GM21367 (cell line): Measurements from ENCODE around the gene PALLD.

ENCODE experiments used
- ATAC-seq: cut with Tn5 transposase; IDR thresholded peaks from one replicate; pipeline ENCODE4 v1.9.1; 2021; ENCODE audit not compliant: unreplicated experiment

The PALLD gene

DNA sequence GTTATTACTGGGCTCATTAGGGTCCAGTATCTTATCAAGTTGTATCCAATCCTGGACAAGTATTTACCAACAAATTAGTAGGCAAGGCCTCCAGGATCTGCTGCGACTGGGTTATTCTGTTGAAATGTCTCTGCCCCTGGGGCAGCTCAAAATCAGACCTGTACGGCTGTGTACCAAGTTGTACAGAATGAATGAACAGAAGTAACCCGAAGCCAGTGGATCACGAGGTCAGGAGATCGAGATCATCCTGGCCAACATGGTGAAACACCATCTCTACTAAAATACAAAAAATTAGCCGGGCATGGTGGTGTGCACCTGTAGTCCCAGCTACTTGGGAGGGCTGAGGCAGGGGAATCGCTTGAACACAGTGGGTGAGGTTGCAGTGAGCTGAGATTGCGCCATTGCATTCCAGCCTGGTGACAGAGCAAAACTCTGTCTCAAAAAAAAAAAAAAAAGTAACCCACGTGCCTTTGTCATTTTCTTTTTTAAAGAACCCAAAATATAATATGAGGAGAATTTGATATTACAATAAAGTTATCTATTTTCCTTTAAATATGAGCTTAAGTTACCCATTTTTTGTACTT is 385.9 kb downstream of the PALLD start:
- no peak for ATAC-seq

DNA sequence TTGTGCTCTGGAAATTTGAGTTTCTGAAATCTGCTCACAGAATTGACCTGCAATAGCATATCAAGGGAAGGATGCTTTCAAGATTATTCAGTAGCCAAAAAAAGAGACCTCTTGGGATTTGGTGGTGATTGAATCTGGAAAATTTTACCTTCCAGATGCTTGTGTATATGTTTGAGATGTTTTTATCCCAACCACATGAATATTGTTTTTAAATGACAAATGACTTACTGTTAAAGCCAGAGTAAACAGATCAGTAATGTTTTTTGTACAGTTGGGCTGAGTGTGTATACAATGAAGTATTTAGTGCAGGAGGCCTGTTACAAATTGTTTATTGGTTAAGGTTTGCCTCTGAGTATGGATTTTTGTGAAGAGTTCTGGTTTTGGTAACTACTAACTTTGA is 386.7 kb downstream of the PALLD start:
- ATAC-seq, result no peak

DNA sequence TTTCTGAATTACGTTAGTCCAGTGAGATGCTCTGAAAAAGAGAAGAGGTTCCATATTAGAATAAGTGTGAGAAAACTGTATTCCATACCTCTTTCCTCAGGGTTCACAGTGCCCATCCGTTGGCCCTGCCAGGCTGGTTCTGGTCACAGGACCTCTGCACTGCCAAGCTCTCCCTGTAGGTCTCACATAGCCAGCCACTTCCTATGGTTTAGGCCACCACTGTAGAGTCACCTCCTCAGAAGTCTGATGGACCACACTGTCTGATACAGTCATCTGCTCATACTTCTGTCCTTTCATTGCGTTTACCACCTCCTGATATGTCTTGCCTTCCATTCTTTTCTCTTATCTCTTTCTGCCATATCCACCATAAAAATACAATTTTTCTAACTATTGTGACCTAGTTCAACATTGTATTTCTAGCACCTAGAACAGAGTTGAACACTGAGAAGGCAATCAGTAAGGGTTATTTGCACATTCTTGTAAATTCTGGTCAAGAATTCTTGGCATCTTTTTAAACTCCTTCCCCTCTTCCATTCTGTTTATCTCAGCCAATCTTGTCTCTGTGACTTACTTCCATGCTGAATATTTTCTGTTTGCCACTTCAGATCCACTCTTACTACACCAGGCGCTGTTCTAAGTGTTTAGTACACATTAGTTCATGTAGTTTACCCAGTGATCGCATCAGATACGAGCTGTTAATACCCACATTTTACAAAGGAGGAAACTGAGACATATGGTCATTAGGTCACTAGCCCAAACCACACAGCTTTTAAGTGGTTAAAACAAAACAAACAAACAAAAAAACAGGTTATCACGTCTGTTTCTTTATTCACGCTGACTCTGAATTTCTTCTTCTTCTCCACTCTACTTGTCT is 387.6 kb downstream of the PALLD start:
- ATAC-seq, result no peak

DNA sequence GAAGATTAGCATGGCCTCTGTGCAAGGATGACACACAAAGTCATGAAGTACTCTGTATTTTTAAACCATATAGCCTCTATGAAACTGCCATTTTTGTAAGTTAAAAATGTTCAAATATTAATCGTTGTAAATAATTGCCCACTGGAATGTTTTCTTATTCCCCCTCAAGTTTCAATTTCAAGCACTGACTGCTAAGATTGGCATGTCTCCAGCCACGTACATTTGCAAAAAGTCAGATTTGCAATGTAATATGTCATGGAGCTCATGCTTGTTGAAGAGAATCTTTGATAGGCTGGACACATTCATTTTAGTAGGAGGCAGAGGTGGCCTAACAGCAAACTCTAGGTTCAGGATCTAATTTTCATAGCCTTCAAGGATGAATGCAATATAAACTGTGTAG is 388.5 kb downstream of the PALLD start:
- no peak for ATAC-seq

DNA sequence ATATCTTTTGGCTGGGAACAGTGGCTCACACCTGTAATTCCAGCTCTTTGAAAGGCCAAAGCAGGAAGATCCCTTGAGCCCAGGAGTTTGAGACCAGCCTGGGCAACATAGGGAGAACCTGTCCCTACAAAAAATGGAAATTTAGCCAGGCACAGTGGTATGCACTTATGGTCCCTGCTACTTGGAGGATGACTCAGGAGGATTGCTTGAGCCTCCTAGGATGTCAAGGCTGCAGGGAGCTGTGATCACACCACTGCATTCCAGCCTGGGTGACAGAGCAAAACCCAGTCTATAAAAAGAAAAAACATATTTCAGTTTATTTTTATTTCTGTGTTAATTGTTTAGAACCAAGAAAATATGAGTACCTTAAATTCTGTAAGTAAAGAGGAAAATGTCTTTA is 389.5 kb downstream of the PALLD start:
- no peak for ATAC-seq

- no peak for ATAC-seq
These were observed 391.0 kb downstream of the PALLD start for GRCh38 chr4:168887809-168888208.

GRCh38 chr4:168888715-168889215 is 391.9 kb downstream of the PALLD start:
- no peak for ATAC-seq

DNA sequence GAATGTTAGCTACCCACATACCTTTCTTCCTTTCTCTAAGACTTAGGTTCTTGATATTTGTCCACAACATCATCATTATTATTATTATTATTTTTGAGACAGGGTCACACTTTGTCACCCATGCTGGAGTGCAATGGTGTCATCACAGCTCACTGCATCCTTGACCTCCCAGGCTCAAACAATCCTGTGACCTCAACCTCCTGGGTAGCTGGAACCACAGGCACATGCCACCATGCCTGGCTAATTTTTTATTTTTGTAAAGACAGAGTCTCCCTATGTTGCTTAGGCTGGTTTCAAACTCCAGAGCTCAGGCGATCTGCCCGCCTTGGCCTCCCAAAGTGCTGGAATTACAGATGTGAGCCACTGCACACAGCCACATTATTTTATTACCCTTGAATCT is 394.2 kb downstream of the PALLD start:
- no peak for ATAC-seq

- no peak for ATAC-seq
These were observed 394.8 kb downstream of the PALLD start for GRCh38 chr4:168891688-168892087.

- no peak for ATAC-seq
These were observed 395.6 kb downstream of the PALLD start for GRCh38 chr4:168892475-168892874.

GRCh38 chr4:168893205-168893604 is 396.4 kb downstream of the PALLD start:
- no peak for ATAC-seq

DNA sequence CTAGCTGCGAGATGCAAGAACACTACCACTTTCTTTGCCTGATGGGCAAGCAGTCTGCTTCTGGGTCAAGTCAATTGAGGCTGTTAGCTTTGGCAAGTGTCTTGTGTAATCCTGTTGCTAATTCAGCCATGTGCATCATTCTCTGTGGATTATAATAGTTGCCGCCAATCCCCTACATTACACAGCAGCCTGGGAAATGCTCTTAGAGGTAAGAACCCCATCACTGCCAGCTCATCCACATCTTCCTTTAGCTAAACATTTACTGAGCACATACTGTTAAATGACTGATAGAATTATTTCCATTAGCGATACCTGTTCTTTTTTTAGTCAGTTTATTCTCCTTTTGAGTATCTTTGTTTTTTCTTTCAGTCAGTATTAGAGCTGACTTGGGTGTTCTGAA is 397.0 kb downstream of the PALLD start:
- no peak for ATAC-seq

DNA sequence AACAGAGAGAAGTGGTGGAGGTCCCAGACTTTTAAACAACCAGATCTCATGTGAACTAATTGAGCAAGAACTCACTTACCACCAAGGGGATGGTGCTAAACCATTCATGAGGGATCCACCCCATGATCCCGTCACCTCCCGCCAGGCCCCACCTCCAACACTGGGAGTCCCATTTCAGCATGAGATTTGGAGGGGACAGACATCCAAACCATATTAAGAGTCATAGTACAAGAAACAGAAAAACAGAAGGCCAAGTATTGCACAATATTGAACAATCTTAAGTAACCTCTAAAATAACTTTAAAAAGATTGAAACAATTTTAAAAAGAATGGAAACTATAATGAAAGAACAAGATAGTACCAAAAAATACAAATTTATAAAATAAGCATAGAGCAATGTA is 403.2 kb downstream of the PALLD start:
- no peak for ATAC-seq

DNA sequence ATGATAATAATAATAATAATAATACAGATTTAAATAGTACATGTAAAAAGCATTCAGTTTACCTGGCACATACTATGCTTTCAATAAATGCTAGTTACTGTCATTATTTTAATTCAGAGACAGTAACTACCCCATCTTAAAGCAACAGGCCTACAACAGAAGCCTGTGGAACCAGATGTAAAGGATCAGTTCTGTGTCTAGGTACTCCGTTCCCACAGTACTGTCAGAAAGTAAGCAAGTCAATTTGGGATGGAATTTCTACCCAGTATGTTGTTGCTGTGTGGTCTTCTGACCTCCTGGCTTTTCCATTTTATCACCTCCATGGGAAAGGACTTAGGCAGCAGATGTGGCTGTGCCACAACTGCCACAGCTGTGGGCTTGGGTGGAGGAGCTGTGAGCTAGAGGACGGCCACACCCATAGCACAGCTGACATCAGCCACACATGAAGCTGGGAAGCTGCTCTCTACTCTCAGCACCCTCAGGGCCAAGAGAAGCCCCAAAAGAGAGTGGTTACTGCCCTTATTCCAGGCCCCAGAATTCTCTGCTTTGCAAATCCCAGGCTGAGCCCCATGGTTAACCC is 410.4 kb downstream of the PALLD start:
- no peak for ATAC-seq

DNA sequence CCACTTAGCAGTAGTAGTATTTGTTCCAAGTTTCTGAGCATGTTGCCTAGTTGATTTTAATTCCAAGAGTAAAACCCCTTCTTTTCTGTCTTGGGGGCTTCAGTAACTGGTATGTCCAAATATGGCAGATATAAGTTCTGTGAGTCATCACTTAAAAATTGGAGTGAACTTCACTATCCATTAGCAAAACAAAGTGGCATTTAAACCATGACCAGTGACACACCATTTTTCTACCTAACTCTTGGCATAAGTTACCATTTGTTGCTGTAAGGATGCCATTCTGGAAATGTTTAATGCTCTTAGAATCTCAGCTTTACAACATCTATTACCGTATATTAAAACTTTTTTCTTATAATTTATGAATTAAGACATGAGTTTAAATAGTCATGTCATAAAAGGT is 411.2 kb downstream of the PALLD start:
- ATAC-seq, result no peak

DNA sequence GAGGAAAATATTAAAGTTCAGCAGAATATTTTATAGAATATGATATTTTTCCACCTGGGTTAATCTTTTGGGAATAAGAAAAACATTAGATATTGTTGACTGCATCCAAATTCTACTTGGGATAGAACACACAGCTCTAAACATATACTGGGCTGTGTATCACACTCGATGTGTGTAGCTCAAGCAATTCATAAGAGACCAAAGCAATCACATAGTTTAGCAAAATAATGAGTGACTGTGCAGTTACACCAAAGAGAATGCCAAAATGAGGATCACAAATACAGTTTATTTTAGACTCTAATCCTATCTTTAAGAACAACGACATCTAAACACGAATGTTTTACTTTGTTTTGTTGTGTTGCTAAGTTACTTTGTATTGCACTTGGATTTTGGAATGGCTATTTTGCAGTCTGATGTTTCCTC is 412.0 kb downstream of the PALLD start:
- ATAC-seq, result no peak

- no peak for ATAC-seq
These were observed 417.2 kb downstream of the PALLD start for GRCh38 chr4:168914095-168914494.

DNA sequence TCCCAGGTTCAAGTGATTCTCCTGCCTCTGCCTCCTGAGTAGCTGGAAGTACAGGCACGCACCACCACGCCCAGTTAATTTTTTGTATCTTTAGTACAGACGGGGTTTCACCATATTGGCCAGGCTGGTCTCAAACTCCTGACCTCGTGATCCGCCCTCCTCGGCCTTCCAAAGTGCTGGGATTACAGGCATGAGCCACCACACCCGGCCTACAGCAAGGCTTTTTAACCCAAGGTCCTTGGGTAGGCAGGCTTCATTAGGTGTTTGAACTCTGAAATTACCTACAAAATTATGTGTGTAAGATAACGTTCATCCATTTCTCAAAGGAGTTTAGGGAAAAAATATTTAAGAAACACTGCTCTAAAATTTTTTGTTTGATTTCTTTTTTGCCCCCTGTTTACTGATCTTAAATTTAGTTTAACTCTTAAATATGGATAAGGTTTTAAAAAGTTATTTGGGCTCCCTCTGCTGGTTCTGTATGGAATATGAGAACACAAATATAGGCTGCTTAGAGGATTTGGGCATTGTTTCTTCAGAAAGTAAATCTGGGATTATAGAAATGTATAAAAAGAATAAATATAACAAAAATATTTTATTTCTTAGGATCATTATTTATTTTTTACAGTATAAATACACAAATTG is 420.4 kb downstream of the PALLD start:
- no peak for ATAC-seq

DNA sequence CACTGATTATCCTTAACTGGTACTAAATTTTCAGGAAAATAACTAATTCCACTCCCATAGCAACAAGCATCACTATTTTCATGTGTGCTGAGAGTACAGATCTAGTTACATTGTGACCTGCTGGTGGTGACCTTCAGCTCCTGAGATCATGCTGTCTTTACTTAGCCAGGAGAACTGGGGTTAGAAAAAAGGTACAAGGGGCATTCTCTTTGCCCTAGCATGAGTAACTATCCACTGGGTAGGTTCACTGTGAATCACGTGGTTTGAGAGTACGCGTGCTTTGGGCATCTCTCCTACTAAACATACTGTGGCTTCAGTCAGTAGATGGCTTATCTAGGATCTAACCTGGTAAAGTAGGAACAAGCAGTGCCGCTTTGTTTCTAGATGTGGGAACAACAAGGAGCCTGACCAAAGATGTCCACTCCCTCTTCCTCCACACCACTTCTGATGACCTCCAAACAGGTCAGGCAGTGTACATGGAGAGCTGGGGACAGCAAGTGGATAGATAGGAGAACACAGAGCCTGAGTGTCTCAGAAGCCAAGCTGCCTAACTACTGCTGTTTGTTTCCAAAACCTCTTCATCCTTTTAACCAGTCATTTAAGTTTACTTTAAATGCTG is 423.0 kb downstream of the PALLD start:
- ATAC-seq, result no peak

GRCh38 chr4:168920441-168921065 is 423.7 kb downstream of the PALLD start:
- no peak for ATAC-seq
